Lower leg skin (tissue), 3 donors: ENCODE data around the gene BRK1.

ENCODE experiments used
- CTCF ChIP-seq, 3 donors: fragments of 450-650 bp; IDR thresholded peaks; one replicate each; pipeline ENCODE4 v1.5.1; 2016; ENCODE audit warnings: antibody characterized with exemption in 3 of 3, mild to moderate bottlenecking in 3 of 3, moderate library complexity in 2 of 3
- POLR2A ChIP-seq, 2 donors: fragments of 450-650 bp; IDR thresholded peaks; one replicate each; pipeline ENCODE4 v1.6.1; 2016 to 2017; ENCODE audit warnings: antibody characterized with exemption in 2 of 2, mild to moderate bottlenecking in 1 of 2, moderate library complexity in 1 of 2

GRCh38 chr3:10088256-10088655 lies 27.2 kb upstream of the BRK1 start:
- TF ChIP-seq POLR2A (IDR thresholded peaks at IDR 0.05) (no peak), CTCF (IDR thresholded peaks at IDR 0.05) (no peak)
